IMR-90 (cell line): ENCODE data around the gene SOX12. TPM values are rescaled to one million over a fixed set of nuclear protein-coding genes. Genes with fewer than 3 reads are reported as not detected.

Experiments used
- ATAC-seq: fragments of 200-7000 bp; cut with Tn5 transposase; 2 replicates; pipeline ENCODE4 v1.9.1; 2020; ENCODE audit warnings: low read depth, mild to moderate bottlenecking, moderate library complexity
- BruUV-seq: library from RNA; stranded (reverse); fragments of 400-500 nt; replicated peaks from 2 replicates; lab custom pipeline; 2021; lab: Mats Ljungman, UMichigan
- CTCF ChIA-PET: fragments of 300-600 bp; formaldehyde crosslinking; extraction: SDS; loops from one replicate; lab custom pipeline; 2021; ENCODE audit warnings: antibody characterized with exemption; lab: Yijun Ruan, JAX
- POLR2A ChIA-PET: fragments of 300-600 bp; sonication (Branson Sonifier 250); formaldehyde crosslinking; loops from one replicate; lab custom pipeline; 2022; ENCODE audit warnings: antibody characterized with exemption; ENCODE audit not compliant: unreplicated experiment; lab: Charles Lee
- DNase-seq: peaks from one replicate; pipeline ENCODE4 v3.0.0; 2013
- H2AFZ ChIP-seq: replicated peaks from 2 replicates; pipeline ENCODE3; 2013; ENCODE audit warnings: low read length, mild to moderate bottlenecking; ENCODE audit not compliant: poor library complexity
- H2AK5ac ChIP-seq: 2 replicates; pipeline ENCODE4 v1.6.1; 2013; ENCODE audit warnings: low read depth, low read length, inconsistent platforms
- H2AK9ac ChIP-seq: replicated peaks from 2 replicates; pipeline ENCODE3; 2013; ENCODE audit warnings: mild to moderate bottlenecking, low read depth, low read length, moderate library complexity; ENCODE audit not compliant: poor library complexity
- H2BK120ac ChIP-seq: 2 replicates; pipeline ENCODE4 v1.6.1; 2013; ENCODE audit warnings: low read depth, low read length, inconsistent platforms
- H2BK15ac ChIP-seq: 3 replicates; pipeline ENCODE4 v1.6.1; 2013; ENCODE audit warnings: low read depth, low read length, inconsistent platforms
- H2BK20ac ChIP-seq: 2 replicates; pipeline ENCODE4 v1.6.1; 2013; ENCODE audit warnings: low read depth, mild to moderate bottlenecking, inconsistent platforms, low read length, moderate library complexity
- H2BK5ac ChIP-seq: 2 replicates; pipeline ENCODE4 v1.6.1; 2013; ENCODE audit warnings: mild to moderate bottlenecking, low read depth, low read length, inconsistent platforms; ENCODE audit not compliant: poor library complexity, severe bottlenecking
- H3K14ac ChIP-seq: replicated peaks from 2 replicates; pipeline ENCODE4 v1.6.1; 2013; ENCODE audit warnings: low read depth, low read length, inconsistent platforms
- H3K18ac ChIP-seq: 2 replicates; pipeline ENCODE4 v1.6.1; 2013; ENCODE audit warnings: low read depth, low read length, control low read depth
- H3K23ac ChIP-seq: 2 replicates; pipeline ENCODE4 v1.6.1; 2013; ENCODE audit warnings: low read depth, low read length, inconsistent platforms
- H3K27ac ChIP-seq: 2 replicates; pipeline ENCODE4 v1.5.1; 2013; ENCODE audit warnings: mild to moderate bottlenecking, control low read depth, low read length; ENCODE audit not compliant: insufficient read depth
- H3K27me3 ChIP-seq: 2 replicates; pipeline ENCODE4 v1.6.1; 2013; ENCODE audit warnings: low read length; ENCODE audit not compliant: control insufficient read depth, insufficient read depth
- H3K36me3 ChIP-seq: 2 replicates; pipeline ENCODE4 v1.6.1; 2013; ENCODE audit warnings: low read length, mixed read lengths; ENCODE audit not compliant: control insufficient read depth, insufficient read depth
- H3K4ac ChIP-seq: 2 replicates; pipeline ENCODE4 v1.6.1; 2013; ENCODE audit warnings: low read depth, low read length, inconsistent platforms
- H3K4me1 ChIP-seq: 2 replicates; pipeline ENCODE4 v1.6.1; 2013; ENCODE audit warnings: low read length, mixed read lengths; ENCODE audit not compliant: control insufficient read depth, insufficient read depth
- H3K4me2 ChIP-seq: 2 replicates; pipeline ENCODE4 v1.6.1; 2013; ENCODE audit warnings: low read depth, mild to moderate bottlenecking, control low read depth, low read length, moderate library complexity
- H3K4me3 ChIP-seq: 2 replicates; pipeline ENCODE4 v1.5.1; 2013; ENCODE audit warnings: low read depth, mild to moderate bottlenecking, control low read depth, low read length, moderate library complexity; ENCODE audit not compliant: insufficient read depth
- H3K56ac ChIP-seq: 2 replicates; pipeline ENCODE4 v1.6.1; 2013; ENCODE audit warnings: low read length, inconsistent platforms; ENCODE audit not compliant: insufficient read depth; ENCODE audit errors: extremely low read depth
- H3K79me1 ChIP-seq, 2 experiments: 2 replicates each; pipeline ENCODE4 v1.6.1; 2013; ENCODE audit warnings: low read length in 2 of 2, inconsistent platforms in 1 of 2, low read depth in 1 of 2
- H3K9ac ChIP-seq: 2 replicates; pipeline ENCODE4 v1.6.1; 2013; ENCODE audit warnings: low read depth, low read length, control low read depth
- H3K9me1 ChIP-seq: 2 replicates; pipeline ENCODE4 v1.6.1; 2013; ENCODE audit warnings: low read length, inconsistent platforms; ENCODE audit not compliant: insufficient read depth
- H3K9me3 ChIP-seq: 2 replicates; pipeline ENCODE4 v1.6.1; 2013; ENCODE audit warnings: low read length; ENCODE audit not compliant: control insufficient read depth, insufficient read depth
- H4K20me1 ChIP-seq: 2 replicates; pipeline ENCODE4 v1.6.1; 2013; ENCODE audit warnings: low read length, inconsistent platforms; ENCODE audit not compliant: insufficient read depth
- H4K5ac ChIP-seq: 2 replicates; pipeline ENCODE4 v1.6.1; 2013; ENCODE audit warnings: mild to moderate bottlenecking, low read depth, low read length, control low read depth
- H4K8ac ChIP-seq, 2 experiments: 2 replicates each; pipeline ENCODE4 v1.6.1; 2013; ENCODE audit warnings: low read depth in 2 of 2, low read length in 2 of 2, control low read depth in 1 of 2, inconsistent platforms in 1 of 2
- H4K91ac ChIP-seq: 2 replicates; pipeline ENCODE4 v1.6.1; 2013; ENCODE audit warnings: low read depth, low read length, inconsistent platforms; ENCODE audit not compliant: insufficient read depth
- BHLHE40 ChIP-seq: fragments of 150-350 bp; IDR thresholded peaks from 2 replicates; pipeline ENCODE4 v1.6.1; 2016; ENCODE audit warnings: mild to moderate bottlenecking, low read depth, low read length
- CEBPB ChIP-seq: IDR thresholded peaks from 2 replicates; pipeline ENCODE4 v1.6.1; 2012; ENCODE audit warnings: low read depth, low read length, improper control_type of control experiment
- CHD1 ChIP-seq: IDR thresholded peaks from 2 replicates; pipeline ENCODE4 v1.6.1; 2012; ENCODE audit warnings: low read depth, low read length, improper control_type of control experiment
- CTCF ChIP-seq: conservative IDR thresholded peaks from 2 replicates; pipeline ENCODE4 v1.5.1; 2012; ENCODE audit warnings: mild to moderate bottlenecking, low read depth, low read length, improper control_type of control experiment
- ELK1 ChIP-seq: fragments of 150-350 bp; IDR thresholded peaks from 2 replicates; pipeline ENCODE4 v1.6.1; 2016; ENCODE audit warnings: low read depth, mild to moderate bottlenecking, low read length, moderate library complexity, borderline replicate concordance
- FOS ChIP-seq: fragments of 150-350 bp; IDR thresholded peaks from 2 replicates; pipeline ENCODE4 v1.6.1; 2016; ENCODE audit warnings: low read depth, low read length
- MAFK ChIP-seq: IDR thresholded peaks from 2 replicates; pipeline ENCODE4 v1.6.1; 2012; ENCODE audit warnings: low read depth, low read length, improper control_type of control experiment
- MAZ ChIP-seq: IDR thresholded peaks from 2 replicates; pipeline ENCODE4 v1.6.1; 2012; ENCODE audit warnings: low read depth, mild to moderate bottlenecking, low read length, improper control_type of control experiment, moderate library complexity, borderline replicate concordance
- MXI1 ChIP-seq: IDR thresholded peaks from 2 replicates; pipeline ENCODE4 v1.6.1; 2012; ENCODE audit warnings: low read depth, mild to moderate bottlenecking, low read length, moderate library complexity, borderline replicate concordance
- NFE2L2 ChIP-seq: fragments of 150-350 bp; IDR thresholded peaks from 2 replicates; pipeline ENCODE4 v1.6.1; 2016; ENCODE audit warnings: low read depth, mild to moderate bottlenecking, low read length
- POLR2A ChIP-seq: IDR thresholded peaks from 2 replicates; pipeline ENCODE4 v1.6.1; 2012; ENCODE audit warnings: mild to moderate bottlenecking, low read depth, low read length
- RAD21 ChIP-seq: IDR thresholded peaks from 2 replicates; pipeline ENCODE4 v1.6.1; 2012; ENCODE audit warnings: low read length, improper control_type of control experiment
- RFX5 ChIP-seq: IDR thresholded peaks from 2 replicates; pipeline ENCODE4 v1.8.0; 2012; ENCODE audit warnings: low read depth, mild to moderate bottlenecking, low read length, moderate library complexity
- SMC3 ChIP-seq: fragments of 150-350 bp; IDR thresholded peaks from 2 replicates; pipeline ENCODE4 v1.6.1; 2016; ENCODE audit warnings: low read depth, mild to moderate bottlenecking, antibody characterized with exemption, low read length, moderate library complexity
- WGBS, 2 experiments: methylation state at CpG; one replicate each; pipeline versions ENCODE4 v1.1.5 to v1.1.7; 2013; ENCODE audit warnings: missing lambda C conversion rate in 2 of 2; ENCODE audit not compliant: insufficient read length in 1 of 2; ENCODE audit errors: extremely low coverage in 2 of 2; 5-methylcytosine and 5-hydroxymethylcytosine counted together
- dilution Hi-C: fragments of 300-500 bp; cut with HindIII; formaldehyde crosslinking; loops from one replicate; pipeline ENCODE4 v1.14.3; 2018; ENCODE audit warnings: low sequenced_read_pairs; ENCODE audit not compliant: unreplicated experiment
- in situ Hi-C: fragments of 300-500 bp; cut with MboI; formaldehyde crosslinking; loops from 3 replicates; pipeline ENCODE4 v1.14.3; 2019; ENCODE audit warnings: low sequenced_read_pairs, inconsistent platforms, mixed read lengths
- intact Hi-C: fragments of 100-400 bp; cut with micrococcal nuclease; formaldehyde crosslinking; loops from 2 replicates; pipeline ENCODE4 v1.10.0; 2022
- polyA plus RNA-seq, 3 experiments: library from polyadenylated mRNA; depleted of rRNA; stranded (reverse); fragments of >200 nt; gene quantifications; 2 replicates each; pipeline ENCODE4 v1.2.3, GENCODE V29; 2012; ENCODE audit warnings: low replicate concordance in 1 of 3
- total RNA-seq: library from RNA; depleted of rRNA; stranded (reverse); fragments of >200 nt; gene quantifications from 2 replicates; pipeline ENCODE4 v1.2.3, GENCODE V29; 2012

Gene SOX12
- total and polyA plus RNA-seq, 2 of the 4 experiments (the other 2 are of a cell fraction) = 1.1 to 6.2 TPM

- no peaks in the 10 kb centered on the region for H3K9me3 ChIP-seq
- H3K27ac ChIP-seq = peak within 1 kb of the TSS; percentile 99
- peak within 1 kb of the TSS; percentile 99 for H2AK9ac ChIP-seq
- ChIA-PET POLR2A (interaction anchor here (0.6 to 0.7 kb wide), 2 partner anchors 13 to 29 kb away, joined by 3 to 5 read pairs; no protein-coding TSS in a partner anchor), CTCF (interaction anchor here (0.6 to 1.5 kb wide), 3 partner anchors 26 to 181 kb away, joined by 3 to 5 read pairs (median 4); no protein-coding TSS in a partner anchor)
- dilution Hi-C loops (no loop called here), intact Hi-C loops (loop anchor here (1.0 to 2.0 kb wide), 2 partner anchors 13 to 30 kb away; no protein-coding TSS in a partner anchor), in situ Hi-C loops (no loop called here)
- H3K36me3 ChIP-seq = peaks cover 5% of the 10 kb centered on the region; the same call in 1 of the 2 replicates
- H3K4me3 ChIP-seq = peak within 1 kb of the TSS; percentile 100
- H4K8ac ChIP-seq = peak within 1 kb of the TSS; percentile 58 to 88
- peak within 1 kb of the TSS; percentile 97 for H2AK5ac ChIP-seq
- H3K27me3 ChIP-seq = no peaks in the 10 kb centered on the region
- no peak within 1 kb of the TSS for H2BK20ac ChIP-seq
- H4K91ac ChIP-seq = peak within 1 kb of the TSS; percentile 71
- peak within 1 kb of the TSS; percentile 97 for H3K14ac ChIP-seq
- peak within 1 kb of the TSS; percentile 83 for H3K18ac ChIP-seq
- H2BK120ac ChIP-seq = peak within 1 kb of the TSS; percentile 58
- BruUV-seq = TSS peak; percentile 81
- peaks cover 29 to 45% of the 10 kb centered on the region in 2 experiments for H3K79me1 ChIP-seq
- H3K23ac ChIP-seq = peak within 1 kb of the TSS; percentile 97
- H3K4me1 ChIP-seq = peaks cover 14% of the 10 kb centered on the region
- H4K20me1 ChIP-seq = peaks cover 33% of the 10 kb centered on the region
- WGBS, 2 experiments = 0% methylated on average over 47 of the region's 99 CpGs; no CpG with 5 or more reads in 1 of the 2 experiments
- H3K9me1 ChIP-seq = peaks cover 26% of the 10 kb centered on the region
- peak within 1 kb of the TSS; percentile 29; the same call in 1 of the 3 replicates for H2BK15ac ChIP-seq
- ATAC-seq (peak; percentile 90), DNase-seq (peak; percentile 93)
- peak within 1 kb of the TSS; percentile 99 for H3K4me2 ChIP-seq
- peak within 1 kb of the TSS; percentile 92 for H2BK5ac ChIP-seq
- H2AFZ ChIP-seq = peak within 1 kb of the TSS; percentile 89
- peak within 1 kb of the TSS; percentile 98 for H3K4ac ChIP-seq
- peak within 1 kb of the TSS; percentile 86 for H4K5ac ChIP-seq
- H3K56ac ChIP-seq = peak within 1 kb of the TSS; percentile 80
- peak within 1 kb of the TSS; percentile 90 for H3K9ac ChIP-seq
- TF ChIP-seq RAD21 = peak; percentile 29; the same call in 1 of the 2 replicates
- TF ChIP-seq SMC3 = no peak
- 0 out of 2 replicates have a peak, but pooled peaks have one; percentile 30 for TF ChIP-seq CTCF
- peak; percentile 97 for TF ChIP-seq CEBPB
- peak; percentile 77; the same call in 1 of the 2 replicates for TF ChIP-seq MXI1
- no peak for TF ChIP-seq FOS
- TF ChIP-seq MAFK = no peak
- TF ChIP-seq POLR2A = peak; percentile 85
- TF ChIP-seq NFE2L2 = 0 out of 2 replicates have a peak, but pooled peaks have one; percentile 4
- TF ChIP-seq RFX5 = no peak; the same call in 1 of the 2 replicates
- no peak for TF ChIP-seq ELK1
- no peak; the same call in 1 of the 2 replicates for TF ChIP-seq CHD1
- peak; percentile 88 for TF ChIP-seq MAZ
- peak; percentile 43; the same call in 1 of the 2 replicates for TF ChIP-seq BHLHE40
Measured at GRCh38 chr20:297098-297924, 28.0 kb upstream of the SOX12 start, which contains the start of gene ZCCHC3. TSS of gene ZCCHC3 (plus strand) at chr20:297570. CDS start at chr20:297587, 17 bp downstream.
